22Rv1 (cell line): ENCODE data around the gene PERM1.

Experiments used
- CTCF ChIP-seq: fragments of 450-650 bp; IDR thresholded peaks from 2 replicates; pipeline ENCODE4 v1.5.1; 2017; ENCODE audit warnings: mild to moderate bottlenecking
- ZFX ChIP-seq: fragments of 450-650 bp; IDR thresholded peaks from 2 replicates; pipeline ENCODE4 v1.6.1; 2017; ENCODE audit warnings: antibody characterized with exemption, borderline replicate concordance

- no peak for TF ChIP-seq CTCF
- TF ChIP-seq ZFX = no peak
Measured at GRCh38 chr1:950268-950667, 31.6 kb downstream of the PERM1 start.
